Progenitor cell of endocrine pancreas (in vitro differentiated cells): Measurements from ENCODE around the gene SUSD5. TPM values are rescaled to one million over a fixed set of nuclear protein-coding genes. Genes with fewer than 3 reads are reported as not detected.

Source experiments
- DNase-seq: peaks from one replicate; pipeline ENCODE4 v3.0.0; 2021; ENCODE audit warnings: low spot score; ENCODE audit not compliant: unreplicated experiment
- H3K27ac Mint-ChIP-seq: 2 replicates; pipeline ENCODE4 v1.8.0; 2021; ENCODE audit warnings: mild to moderate bottlenecking, moderate library complexity, mixed read lengths
- H3K27me3 Mint-ChIP-seq: 2 replicates; pipeline ENCODE4 v1.8.0; 2021; ENCODE audit warnings: mixed read lengths
- H3K36me3 Mint-ChIP-seq: 2 replicates; pipeline ENCODE4 v1.8.0; 2022; ENCODE audit warnings: mixed read lengths; ENCODE audit not compliant: insufficient read depth
- H3K4me1 Mint-ChIP-seq: 2 replicates; pipeline ENCODE4 v1.8.0; 2021; ENCODE audit warnings: low read depth, mixed read lengths
- H3K4me3 Mint-ChIP-seq: 2 replicates; pipeline ENCODE4 v1.8.0; 2021; ENCODE audit warnings: low read depth, mild to moderate bottlenecking, moderate library complexity, mixed read lengths
- H3K9me3 Mint-ChIP-seq: 2 replicates; pipeline ENCODE4 v1.8.0; 2021; ENCODE audit warnings: low read depth, mixed read lengths
- total RNA-seq: library from RNA; stranded (reverse); gene quantifications from 2 replicates; pipeline ENCODE4 v1.2.1, GENCODE V29; 2021
- TF ChIP-seq, protein P1 (sequence below): fragments of 200-600 bp; sonication (generic); IDR thresholded peaks from one replicate; pipeline ENCODE4 v1.5.0; 2021; ENCODE audit warnings: antibody characterized with exemption, mild to moderate bottlenecking; ENCODE audit not compliant: unreplicated experiment

SUSD5 gene
- total RNA-seq, 1 donor from 2014 or later, result 1.1 TPM

DNA sequence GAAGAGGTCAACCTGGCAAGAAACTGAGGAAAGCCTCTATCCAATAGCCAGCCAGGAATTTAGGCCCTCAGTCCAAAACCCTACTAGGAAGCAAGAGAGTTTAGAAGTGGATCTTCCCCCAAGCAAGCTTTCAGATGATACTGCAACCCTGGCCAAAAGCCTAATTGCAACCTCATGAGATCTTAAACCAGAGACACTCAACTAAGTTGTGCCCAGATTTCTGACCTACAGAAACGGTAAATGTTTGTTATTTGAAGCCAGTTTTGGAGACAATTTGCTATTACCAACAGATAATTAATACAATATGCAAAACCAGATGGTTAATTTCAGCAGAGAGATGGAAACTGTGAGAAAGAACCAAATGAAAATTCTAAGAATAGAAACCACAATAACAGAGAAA lies 21.7 kb upstream of the SUSD5 start:
- no peak overlapping the region for H3K27ac Mint-ChIP-seq
- TF ChIP-seq, protein P1, sequence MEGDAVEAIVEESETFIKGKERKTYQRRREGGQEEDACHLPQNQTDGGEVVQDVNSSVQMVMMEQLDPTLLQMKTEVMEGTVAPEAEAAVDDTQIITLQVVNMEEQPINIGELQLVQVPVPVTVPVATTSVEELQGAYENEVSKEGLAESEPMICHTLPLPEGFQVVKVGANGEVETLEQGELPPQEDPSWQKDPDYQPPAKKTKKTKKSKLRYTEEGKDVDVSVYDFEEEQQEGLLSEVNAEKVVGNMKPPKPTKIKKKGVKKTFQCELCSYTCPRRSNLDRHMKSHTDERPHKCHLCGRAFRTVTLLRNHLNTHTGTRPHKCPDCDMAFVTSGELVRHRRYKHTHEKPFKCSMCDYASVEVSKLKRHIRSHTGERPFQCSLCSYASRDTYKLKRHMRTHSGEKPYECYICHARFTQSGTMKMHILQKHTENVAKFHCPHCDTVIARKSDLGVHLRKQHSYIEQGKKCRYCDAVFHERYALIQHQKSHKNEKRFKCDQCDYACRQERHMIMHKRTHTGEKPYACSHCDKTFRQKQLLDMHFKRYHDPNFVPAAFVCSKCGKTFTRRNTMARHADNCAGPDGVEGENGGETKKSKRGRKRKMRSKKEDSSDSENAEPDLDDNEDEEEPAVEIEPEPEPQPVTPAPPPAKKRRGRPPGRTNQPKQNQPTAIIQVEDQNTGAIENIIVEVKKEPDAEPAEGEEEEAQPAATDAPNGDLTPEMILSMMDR, result no peak
- no peak overlapping the region for H3K4me3 Mint-ChIP-seq
- DNase-seq, result no peak
- peaks cover 8% of the 10 kb centered on the region for H3K4me1 Mint-ChIP-seq
- peaks cover 4% of the 10 kb centered on the region for H3K9me3 Mint-ChIP-seq
- peaks cover 3% of the 10 kb centered on the region for H3K27me3 Mint-ChIP-seq
- H3K36me3 Mint-ChIP-seq, result no peaks in the 10 kb centered on the region

GRCh38 chr3:33238923-33239322 lies 20.3 kb upstream of the SUSD5 start:
- no peak overlapping the region for H3K4me3 Mint-ChIP-seq
- DNase-seq, result no peak
- TF ChIP-seq, protein P1, result no peak
- peaks cover 4% of the 10 kb centered on the region for H3K9me3 Mint-ChIP-seq
- H3K27me3 Mint-ChIP-seq, result peaks cover 2% of the 10 kb centered on the region
- peaks cover 8% of the 10 kb centered on the region for H3K4me1 Mint-ChIP-seq
- H3K27ac Mint-ChIP-seq, result no peak overlapping the region
- no peaks in the 10 kb centered on the region for H3K36me3 Mint-ChIP-seq

DNA sequence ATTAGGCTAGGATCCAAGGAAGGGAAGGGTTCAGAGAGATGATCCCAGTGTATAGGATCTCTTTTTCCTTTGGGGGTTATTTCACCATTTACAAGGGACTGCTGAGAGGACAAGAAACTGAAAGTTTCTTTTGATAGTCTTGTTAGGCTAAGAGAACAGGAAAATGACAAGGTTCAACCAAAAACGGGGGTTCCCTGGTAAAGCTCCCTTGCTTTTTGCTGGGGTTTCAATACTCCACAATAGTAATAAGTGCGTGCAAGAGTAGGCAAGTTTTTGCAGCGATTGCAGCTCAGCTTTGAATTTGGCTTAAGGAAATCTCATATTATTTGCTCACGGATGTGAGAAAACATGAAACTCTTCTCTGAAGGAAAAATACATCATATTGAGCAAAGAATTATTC lies 18.8 kb upstream of the SUSD5 start:
- Mint-ChIP-seq H3K27ac (no peak overlapping the region), H3K4me3 (no peak overlapping the region), H3K27me3 (peaks cover 14% of the 10 kb centered on the region), H3K36me3 (no peaks in the 10 kb centered on the region), H3K9me3 (peaks cover 4% of the 10 kb centered on the region), H3K4me1 (peaks cover 8% of the 10 kb centered on the region)
- TF ChIP-seq, protein P1, result no peak
- no peak for DNase-seq

DNA sequence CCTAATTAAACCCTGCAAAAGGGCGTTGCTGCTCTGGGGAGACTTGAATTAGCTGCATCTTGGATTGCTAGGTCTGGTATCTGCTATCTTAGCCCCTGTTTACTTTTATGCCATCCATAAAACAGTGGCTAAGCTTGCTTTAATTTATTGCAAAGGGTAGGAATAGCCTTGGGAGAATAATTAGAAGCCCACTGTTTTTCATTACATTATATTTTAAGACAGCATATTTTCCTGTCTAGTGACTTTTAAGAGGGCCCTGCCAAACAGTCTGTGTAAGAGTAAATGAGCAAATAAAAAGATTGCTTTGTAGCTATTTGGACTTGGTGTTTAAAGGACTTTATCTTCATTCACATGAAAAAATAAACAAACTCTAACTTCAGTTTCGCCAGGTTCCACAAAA lies 17.4 kb upstream of the SUSD5 start:
- no peak overlapping the region for H3K4me3 Mint-ChIP-seq
- H3K4me1 Mint-ChIP-seq, result peaks cover 11% of the 10 kb centered on the region
- DNase-seq, result no peak
- peaks cover 4% of the 10 kb centered on the region for H3K9me3 Mint-ChIP-seq
- no peaks in the 10 kb centered on the region for H3K36me3 Mint-ChIP-seq
- H3K27me3 Mint-ChIP-seq, result peaks cover 17% of the 10 kb centered on the region
- TF ChIP-seq, protein P1, result no peak
- H3K27ac Mint-ChIP-seq, result no peak overlapping the region

- H3K9me3 Mint-ChIP-seq, result no peaks in the 10 kb centered on the region
- TF ChIP-seq, protein P1, result no peak
- no peak overlapping the region for H3K27ac Mint-ChIP-seq
- no peak overlapping the region for H3K4me3 Mint-ChIP-seq
- peaks cover 29% of the 10 kb centered on the region for H3K27me3 Mint-ChIP-seq
- no peak for DNase-seq
- H3K36me3 Mint-ChIP-seq, result no peaks in the 10 kb centered on the region
- H3K4me1 Mint-ChIP-seq, result peaks cover 18% of the 10 kb centered on the region
These were observed 15.3 kb upstream of the SUSD5 start for GRCh38 chr3:33233884-33234283.
